NCI-H128 (cell line): ENCODE results near the gene OR6B2.
"Not testable (repeated sequence)": the region's sequence is repeated elsewhere in the genome, so short reads cannot be mapped to it uniquely, and the experiment has no call there.

Experiments used
- DNase-seq: peaks from one replicate; lab custom pipeline; 2025; ENCODE audit not compliant: unreplicated experiment; lab: John Stamatoyannopoulos, UW

OR6B2 gene

DNA sequence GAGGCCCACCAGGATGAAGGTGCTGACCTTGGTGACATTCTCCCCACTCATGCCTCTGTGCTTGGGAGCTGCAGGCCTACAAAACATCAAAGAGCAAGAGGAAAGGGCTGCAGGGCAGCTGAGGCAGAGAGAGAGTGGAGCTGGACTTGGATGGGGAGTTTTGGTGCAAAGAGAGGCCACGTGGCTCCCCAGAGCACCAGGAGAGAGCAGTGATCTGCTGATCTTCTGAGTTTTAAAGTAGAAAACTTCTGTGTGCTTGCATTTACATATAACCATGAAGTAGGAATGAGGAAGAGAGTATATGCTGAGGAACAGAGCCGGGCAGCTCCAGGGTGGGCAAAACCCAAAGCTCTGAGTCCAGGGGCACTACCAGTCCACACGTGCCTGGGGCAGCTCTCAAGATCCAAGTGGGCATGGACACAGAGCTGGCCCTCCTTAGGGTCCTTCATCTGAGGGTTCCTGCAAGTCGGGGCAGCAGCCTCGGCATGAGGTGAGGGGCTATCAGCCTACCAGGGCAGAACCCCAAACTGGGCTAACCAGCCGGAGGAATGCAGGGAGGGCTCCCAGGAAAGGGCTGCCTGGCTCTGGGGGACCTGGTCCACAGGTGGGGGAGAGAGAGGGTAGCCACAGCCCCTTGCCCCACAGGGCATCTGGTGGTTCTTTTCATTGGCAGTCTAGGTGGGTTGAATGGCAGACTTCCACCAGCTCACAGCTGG is at the start of gene OR6B2:
Gene OR6B2, minus strand, starts transcription at position 51 of the 716 bp plus-strand sequence. Its CDS starts 0 bp downstream, at position 51.
- no peak for DNase-seq

DNA sequence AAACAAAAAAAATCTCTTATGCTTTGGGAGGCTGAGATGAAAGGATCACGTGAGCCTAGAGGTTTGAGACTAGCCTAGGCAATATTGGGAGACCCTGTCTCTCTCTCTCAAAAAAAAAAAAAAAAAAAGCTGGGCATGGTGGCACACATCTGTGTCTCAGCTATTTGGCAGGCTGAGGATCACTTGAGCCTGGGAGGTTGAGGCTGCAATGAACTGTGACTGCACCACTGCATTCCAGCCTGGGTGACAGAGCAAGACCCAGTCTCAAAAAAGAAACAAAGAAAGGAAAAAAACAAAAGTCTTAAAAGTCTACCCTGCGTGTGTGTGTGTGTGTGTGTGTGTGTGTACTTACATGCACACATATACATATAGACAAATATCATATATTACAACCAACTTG is 48.4 kb upstream of the OR6B2 start:
- DNase-seq = no peak

DNA sequence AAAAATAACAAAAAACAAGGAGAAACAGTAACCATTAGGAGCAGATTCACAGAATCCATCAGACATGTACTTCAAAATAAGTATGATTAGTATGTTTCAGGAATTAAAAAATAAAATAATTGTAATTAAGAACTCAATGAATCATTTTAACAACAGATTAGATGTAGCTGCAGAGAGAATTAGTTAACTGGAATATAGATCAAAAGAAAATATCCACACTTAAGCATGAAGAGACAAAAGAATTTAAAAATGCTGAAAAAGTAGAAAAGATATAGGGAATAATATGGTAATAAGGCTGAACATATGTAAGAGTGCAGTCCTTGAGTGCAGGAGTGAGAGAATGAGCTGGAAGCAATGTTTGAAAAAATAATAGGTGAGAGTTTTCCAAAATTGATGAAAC is 47.2 kb upstream of the OR6B2 start:
- no peak for DNase-seq

DNA sequence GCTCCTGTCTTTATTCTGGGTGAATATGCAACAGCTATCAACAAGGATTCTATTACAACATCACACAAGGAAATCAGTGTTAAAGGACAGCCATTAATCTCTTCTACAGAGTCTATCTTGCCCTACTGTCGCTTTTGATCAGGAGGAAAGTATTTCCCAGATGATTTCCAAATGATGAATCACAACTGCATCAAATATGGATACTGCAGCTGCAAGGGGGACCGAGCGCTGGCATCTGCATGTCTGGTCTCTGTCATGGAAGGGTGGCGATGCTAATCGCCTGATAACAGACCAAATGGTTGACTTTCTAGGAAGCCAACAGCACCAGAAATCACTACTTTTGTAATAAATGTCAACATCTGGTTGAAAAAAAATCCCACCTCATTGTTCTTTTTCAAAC is 44.3 kb upstream of the OR6B2 start:
- DNase-seq = no peak

DNA sequence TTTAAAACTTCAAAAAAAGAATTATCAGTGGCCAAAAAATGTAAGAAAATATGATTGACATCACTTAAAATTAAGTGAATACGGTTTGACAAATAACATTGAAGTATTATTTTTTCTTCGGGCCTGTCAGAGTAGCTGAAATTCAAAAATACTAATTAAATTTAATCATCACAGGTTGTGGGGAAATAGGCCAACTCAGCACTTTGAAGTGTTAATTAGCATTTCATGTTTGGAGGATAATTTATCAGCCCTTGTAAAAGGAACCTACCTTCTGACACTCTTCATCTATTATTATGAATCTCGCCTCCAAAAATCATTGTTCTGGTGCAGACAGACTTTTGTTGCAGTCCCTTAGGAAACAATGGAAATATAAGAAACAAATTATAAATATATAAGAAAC is 40.7 kb upstream of the OR6B2 start:
- no peak for DNase-seq

DNA sequence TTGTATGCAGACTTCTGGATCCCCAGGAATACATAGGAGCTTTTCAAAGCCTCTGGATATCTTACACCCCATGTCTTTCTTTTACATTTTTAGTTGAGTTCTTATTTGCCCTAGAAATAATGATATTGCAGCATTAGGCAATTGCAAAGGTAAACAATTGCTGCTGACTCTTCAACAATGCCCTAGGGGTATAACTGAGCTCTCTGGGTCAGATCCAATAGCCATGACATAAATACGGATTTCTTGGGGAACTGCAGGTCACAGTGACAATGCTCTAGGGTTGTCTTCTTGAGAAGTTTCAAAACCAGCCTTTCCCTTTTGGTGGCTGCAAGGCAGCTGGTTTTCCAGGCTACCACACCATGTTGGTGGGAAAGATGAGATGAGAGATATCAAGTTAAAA is 39.6 kb upstream of the OR6B2 start:
- no peak for DNase-seq

DNA sequence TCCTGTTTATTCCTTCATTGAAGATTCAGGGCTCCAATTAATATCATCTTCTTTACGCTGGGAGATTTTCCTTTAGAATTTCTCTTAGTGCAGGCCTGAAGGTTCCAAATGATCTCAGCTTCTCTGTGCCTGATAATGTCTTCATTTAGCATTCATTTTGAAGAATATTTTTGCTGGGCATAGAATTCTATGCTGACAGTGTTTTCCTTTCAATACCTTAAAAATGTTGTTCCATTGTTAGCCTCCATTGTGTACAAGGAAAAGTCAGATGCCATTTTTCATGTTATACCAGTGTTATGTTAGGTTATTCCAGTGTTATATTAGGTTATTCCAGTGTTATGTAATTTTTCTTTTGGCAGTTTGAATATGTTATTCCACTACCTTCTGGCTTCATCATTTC is 38.0 kb upstream of the OR6B2 start:
- DNase-seq = no peak

DNA sequence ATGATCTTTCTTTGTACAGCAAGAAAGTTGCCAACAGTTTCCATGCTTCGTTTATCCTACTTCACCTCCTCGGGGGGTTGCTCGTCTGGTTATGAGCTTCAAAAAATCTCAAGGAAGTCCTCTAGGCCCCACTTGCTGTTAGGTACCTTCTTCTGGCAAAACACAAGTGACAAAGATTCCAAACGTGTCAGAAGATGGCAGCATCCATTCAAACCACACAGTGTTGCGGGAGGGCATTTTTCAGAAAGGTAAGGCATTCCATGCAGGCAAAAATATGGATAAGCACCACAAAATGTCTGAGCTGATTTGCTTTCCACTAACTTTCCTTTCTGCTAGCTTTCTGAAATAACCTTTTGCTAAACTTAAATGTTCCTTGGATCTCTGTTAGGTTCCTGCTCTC is 36.3 kb upstream of the OR6B2 start:
- DNase-seq = no peak

DNA sequence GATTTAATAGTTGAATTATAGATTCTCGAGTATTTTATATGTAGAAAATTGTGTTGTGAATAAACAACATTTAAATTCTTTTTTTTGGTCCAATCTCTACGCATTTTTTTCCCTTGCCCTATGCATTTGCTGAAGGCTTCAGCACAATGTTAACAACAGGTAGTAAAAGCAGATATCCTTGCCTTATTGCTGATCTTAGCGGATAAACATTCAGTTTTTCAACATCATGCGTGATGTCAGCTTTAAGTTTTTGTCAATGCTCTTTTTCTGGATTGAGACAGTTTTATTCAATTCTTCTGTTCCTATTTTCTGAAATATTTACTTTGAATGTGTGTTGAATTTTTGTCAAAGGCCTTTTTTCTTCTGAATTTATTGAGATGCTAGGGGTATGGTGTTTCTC is 34.7 kb upstream of the OR6B2 start:
- no peak for DNase-seq

DNA sequence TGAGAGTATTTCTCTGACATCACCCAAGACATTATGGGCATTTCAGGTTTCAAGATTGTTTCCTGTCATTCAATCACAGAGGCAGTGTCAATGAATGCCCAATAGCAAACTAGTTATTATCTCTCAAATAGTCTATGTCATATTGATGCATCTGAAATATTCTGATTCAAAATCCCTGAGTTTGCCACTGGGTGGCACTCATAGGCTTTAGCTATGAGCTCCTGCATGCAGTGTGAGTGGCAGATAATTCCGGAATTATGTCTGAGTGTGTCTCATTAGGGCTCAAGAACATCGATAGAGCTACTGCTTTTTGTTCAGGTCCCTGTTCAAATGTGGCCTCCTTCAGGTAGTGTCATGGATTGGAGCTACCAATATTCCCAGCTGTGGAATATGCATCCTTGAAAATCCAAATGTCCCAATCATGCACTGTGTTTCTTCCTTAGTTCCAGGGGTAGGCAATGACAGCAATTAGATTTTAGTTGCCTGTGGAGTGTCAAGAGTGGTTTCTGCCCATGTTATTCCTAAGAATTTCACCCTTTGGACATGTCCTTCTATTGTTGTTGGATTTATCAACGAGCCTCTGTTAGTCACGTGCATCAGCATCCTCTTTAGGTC is 30.9 kb upstream of the OR6B2 start:
- DNase-seq = peak; percentile 30

DNA sequence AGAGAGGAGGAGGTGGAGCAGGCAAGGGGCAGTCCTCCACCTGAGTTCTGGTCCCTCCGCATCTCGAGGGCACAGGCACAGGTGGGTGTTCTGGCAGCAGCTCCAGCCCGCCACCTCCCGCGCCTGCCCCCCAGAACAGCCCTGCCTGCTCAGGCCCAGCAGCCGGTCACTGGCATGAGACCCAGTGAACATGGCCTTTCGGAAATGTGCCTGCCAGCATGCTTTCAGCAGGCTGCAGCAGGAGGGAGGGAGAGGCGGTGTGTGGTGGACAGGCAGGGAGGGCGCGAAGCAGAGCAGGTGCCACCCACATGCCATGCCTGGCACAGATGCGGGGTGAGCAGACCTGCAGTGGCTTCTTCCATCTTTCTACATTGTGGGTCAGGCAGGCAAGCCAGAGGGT is 26.4 kb upstream of the OR6B2 start:
- DNase-seq = no peak

DNA sequence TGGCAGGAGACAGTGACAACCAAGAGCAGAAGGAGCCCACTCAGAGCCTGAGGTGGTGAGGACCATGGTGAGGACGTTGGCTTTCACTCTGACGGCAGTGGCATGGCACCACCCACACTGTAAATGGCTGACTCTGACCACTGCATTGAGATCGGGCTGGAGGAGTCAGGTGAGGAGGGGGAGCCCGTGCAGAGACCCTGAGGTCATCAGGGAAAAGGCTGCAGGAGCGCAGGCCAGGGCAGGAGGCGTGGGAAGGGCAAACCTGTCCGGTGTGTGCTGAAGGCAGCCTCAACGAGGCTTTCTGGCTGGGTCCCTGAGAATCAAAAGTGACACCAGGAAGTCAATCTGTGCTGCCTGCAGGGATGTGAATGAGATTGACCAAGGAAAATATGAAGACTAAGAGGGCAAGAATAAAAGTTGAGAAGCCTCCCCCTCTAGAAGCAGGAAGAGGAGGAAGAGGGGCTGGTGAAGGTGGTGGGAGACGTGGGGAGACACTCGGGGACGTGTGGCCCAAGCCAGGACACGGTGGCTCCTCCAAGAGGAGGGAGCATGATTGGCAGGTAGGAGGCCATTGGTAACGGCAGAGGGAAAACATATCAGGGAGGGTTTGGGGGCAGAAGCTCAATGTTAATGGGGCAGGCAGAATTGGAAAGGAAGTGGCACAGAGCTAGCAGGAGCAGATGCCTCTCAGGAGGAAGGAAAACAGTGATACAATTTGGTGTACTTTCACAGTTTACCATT is 25.1 kb upstream of the OR6B2 start:
- DNase-seq = no peak

DNA sequence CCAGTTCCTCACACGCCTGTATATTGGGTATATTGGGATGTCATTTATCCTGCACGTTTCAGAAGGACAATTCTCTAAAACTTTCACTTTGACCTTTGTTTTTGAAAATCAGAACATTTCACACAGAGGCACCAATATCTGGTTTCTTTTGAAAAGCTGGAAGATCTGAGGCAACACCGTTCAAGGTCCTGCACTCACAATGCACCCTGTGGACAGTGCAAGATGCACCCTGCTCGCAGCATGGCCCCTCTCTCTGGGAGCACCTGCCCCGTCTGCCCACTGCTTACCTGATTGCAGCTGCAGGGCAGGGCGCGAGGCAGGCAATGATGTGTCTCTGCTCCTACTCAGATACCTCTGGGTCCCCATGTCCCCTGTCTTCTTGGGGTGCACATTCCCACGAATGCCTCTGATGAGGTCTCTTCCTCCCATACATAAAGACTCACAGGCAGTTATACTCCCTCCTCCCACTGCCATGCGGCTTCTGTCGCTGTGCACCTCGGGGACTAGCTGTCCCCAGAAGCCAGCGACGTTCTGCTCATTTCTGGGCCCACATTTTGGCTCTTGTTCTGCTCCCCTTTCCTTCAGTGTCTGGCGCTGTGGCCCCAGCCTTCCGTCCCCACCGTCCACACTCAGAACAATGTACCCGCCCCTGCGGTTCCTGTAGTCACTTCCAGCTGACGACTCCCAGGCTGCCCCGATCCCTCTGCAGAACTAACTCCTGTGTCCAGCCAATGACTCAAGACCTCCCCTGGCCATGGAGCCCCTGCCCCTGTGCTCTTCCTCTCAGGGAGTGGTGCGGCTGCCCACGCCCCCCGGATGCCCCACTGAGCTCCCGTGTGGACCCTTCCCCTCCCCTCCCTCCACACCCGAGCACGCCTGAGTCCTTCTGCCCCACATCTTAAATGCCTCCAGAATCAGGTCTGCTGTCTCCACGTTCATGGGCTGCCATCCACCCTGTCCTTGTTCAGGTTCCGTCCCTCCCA is 23.2 kb upstream of the OR6B2 start, which contains the start of gene OR6B3:
Gene OR6B3, minus strand, starts transcription at position 349 of the 983 bp plus-strand sequence.
- DNase-seq = no peak

DNA sequence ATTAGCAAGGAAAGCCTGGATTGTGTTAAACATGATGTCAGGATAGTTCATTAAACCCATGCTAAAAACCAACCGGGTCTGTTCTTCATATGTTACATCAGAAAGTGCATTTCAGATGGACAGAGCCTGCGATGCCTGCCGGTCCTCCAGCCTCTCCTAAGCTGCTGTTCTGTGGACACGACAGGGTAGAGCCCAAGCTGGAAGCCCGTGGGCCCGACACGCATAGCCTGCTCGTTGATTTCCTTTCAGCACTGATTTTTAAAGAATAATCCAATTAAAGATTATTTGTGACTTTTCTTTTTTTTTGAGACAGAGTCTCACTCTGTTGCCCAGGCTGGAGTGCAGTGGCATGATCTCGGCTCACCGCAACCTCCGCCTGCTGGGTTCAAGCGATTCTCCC is 22.3 kb upstream of the OR6B2 start:
- no peak for DNase-seq

DNA sequence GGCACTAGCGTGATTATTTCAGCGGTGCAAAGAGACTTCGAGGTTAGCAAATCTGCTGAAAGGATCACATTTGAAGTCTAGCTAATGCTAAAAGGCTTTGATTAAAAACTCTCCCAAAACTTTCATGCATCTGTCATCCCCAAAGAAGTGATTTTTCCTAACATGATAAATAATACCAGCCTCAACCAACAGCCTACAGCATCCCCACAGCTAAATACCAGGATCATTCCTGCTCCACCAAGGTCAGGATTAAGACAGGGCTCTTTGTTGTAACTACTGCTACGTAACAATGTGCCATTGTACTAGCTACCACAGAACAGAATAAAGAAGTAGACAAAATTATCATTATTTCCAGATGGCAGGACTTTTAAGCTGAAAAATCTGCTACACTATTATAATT is 21.5 kb upstream of the OR6B2 start:
- DNase-seq = no peak

DNA sequence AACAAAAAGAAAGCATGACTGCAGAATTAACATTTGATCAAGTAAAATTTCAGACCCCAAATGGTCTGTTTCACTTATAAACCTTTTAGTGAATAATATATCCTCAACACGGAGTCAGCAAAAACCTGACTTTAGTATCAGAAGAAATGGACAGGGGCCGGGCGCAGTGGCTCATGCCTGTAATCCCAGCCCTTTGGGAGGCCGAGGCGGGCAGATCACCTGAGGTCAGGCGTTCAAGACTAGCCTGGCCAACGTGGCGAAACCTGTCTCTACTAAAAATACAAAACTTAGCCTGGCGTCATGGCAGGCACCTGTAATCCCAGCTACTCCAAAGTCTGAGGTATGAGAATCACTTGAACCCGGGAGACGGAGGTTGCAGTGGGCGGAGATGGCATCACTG is 20.0 kb upstream of the OR6B2 start:
- no peak for DNase-seq

DNA sequence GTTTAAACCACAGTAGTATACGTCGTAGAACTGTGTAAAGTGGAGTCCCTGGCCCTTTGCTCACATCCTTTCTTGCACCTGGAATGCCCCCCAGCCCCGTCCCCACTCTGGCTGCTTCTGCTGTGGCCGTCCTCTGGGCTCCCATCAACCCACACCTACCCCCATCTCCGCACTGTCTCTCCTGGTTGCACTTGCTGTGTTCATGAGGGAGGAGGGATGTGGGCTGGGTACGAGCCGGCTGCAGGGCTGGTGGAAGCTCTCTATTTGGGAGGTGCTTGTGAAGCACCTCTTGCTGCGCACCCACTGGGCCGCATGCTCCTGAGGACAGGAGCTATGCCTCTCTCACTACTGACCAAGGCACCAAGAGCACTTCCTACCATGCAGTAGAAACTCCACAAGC is 18.0 kb upstream of the OR6B2 start:
- DNase-seq = no peak

DNA sequence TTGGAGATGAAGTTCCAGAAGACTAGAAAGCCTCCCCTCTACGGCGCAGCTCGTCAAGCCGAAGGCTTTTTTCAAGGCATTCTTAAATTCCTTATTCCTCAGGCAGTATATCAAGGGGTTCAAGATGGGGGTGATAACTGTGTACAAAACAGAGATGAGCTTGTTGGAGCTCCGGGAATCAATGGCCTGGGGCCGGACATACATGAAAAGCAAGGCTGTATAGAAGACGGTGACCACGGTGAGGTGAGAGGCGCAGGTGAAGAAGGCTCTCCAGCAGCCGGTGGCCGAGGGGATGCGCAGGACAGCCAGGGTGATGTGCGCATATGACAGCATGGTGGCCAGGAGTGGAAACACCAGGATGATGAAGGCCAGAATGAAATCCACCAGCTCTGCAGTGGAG is 14.9 kb upstream of the OR6B2 start:
- DNase-seq = no peak

DNA sequence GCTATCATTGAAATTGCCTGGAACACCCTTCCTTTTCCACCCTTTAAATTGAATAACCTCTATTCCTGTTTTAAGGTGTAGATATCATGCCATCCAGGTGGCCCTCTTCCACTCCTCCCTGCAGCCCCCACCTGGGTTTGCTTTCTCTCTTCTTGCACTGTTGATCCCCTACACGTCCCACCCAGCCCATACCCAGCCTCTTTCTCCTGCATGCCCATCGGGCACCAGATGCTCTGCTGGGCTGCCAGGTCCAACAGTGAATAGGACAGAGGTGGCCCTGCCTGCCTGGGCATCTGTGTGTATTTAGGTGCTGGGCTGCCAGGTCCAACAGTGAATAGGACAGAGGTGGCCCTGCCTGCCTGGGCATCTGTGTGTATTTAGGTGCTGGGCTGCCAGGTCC is 13.9 kb upstream of the OR6B2 start:
- not testable (repeated sequence) for DNase-seq

DNA sequence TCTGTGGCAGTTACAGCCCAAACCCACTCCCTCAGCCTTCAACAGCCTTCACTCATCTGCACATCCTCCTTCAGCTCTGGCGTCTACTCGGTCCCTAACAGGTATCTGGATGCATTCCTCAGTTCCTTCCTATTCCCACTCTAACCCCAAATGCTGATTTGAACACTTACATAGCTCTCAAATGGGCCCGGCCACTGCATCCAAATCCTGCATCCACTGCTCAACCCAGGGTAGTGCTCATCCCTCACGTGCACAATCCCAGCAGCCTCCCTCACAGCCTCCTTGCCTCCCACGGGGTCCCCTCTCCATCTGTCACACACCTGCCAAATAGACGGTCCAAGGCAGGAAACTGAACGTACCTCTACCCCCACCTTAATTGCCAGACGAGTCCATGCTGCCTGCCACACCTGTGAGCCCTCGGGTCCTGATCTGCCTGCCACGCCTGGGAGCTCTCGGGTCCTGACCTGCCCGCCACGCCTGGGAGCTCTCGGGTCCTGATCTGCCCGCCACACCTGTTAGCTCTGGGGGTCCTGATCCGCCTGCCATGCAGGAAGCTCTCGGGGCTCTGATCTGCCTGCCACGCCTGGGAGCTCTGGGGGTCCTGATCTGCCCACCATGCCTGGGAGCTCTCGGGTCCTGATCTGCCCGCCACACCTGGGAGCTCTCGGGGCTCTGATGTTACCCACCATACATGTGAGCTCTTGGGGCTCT is 13.2 kb upstream of the OR6B2 start:
- no peak for DNase-seq
